GM18502 (cell line): ENCODE measurements around the gene CACNA2D3.

Experiments
- ATAC-seq: cut with Tn5 transposase; IDR thresholded peaks from one replicate; pipeline ENCODE4 v1.9.1; 2021; ENCODE audit warnings: mild to moderate bottlenecking; ENCODE audit not compliant: unreplicated experiment, poor library complexity

The CACNA2D3 gene

DNA sequence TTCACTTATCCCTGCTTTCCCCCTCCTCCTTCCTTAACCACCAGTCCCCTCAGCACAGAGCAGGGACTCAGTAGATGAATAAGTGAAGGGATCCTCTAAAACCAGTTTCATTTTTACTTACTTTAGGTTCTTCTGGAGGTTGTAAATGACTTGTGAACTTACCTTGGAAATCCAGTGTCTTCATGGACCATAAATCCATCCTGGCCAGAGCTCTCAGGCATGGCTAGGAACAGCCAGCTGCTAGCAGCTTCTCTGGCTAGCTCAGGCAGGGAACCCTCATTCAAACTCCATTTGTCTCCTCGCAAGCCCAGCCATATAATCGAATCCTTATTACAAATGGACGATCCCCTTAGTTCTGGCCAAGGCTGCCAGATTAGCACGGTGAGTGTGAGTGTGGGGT, 727.0 kb downstream of the CACNA2D3 start:
- ATAC-seq, result no peak

DNA sequence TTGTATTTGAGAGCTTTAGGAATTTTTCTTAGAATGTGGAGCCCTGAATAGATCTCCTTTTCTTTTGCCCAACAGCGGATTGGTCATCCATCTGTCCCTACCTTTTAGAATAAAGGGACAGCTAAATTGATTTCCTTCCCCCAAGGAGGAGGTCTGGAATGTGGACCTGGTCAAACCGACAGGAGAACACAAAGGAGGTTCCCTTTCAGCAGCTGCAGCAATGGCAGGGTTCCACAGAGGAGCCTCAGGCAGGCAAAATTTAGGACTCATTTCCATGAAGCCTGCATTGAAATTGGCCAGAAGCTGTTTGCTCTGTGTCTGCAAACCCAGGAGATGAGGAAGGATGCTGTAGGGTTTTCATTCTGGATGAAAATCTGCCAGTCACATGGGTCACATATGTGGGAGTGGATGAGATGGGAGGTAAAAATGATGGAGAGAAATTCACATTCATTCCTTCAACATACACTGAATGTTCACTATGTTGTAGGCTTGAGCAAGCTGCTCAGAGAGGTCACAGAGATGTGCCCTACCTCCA, 728.2 kb downstream of the CACNA2D3 start:
- no peak for ATAC-seq

DNA sequence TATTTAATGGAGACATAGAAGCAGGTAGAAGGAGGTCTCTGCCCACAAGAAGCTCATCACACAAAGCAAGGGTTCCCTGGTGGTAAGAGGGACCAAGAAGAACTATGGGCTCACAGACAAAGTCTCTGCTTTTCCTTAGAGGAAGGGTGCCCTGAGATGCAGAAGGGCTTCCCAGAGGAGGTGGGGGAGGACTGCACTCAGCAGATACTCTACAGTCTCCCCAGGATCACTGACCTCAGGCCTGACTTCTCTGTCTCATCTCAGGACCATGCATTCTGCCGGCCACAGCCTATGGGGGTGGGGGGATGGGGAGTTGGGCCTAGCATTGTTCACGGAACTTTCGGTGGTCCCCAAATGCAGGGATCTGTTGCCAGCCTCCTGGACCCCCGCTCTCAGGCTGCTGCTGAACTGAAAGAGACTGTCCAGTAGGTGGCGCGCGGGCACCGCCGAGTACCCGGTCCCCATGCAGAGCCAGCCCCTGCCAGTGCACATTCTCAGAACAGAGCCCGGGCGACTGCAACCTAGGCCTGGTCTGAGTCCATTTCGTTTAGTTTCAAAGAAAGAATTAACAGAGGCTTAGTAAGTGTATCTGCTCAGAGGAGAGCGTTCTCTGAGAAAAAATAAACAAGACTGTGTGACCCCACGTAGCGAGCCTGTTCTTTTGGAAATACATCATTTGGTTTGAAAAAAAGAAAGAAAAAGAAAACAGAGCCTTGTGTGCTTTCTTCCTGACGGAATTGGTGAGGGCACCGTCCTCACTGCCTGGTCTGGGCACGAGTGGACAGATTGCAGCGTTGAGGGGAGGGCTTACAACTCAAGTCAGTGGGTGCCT, 731.4 kb downstream of the CACNA2D3 start:
- peak; percentile 69 for ATAC-seq

DNA sequence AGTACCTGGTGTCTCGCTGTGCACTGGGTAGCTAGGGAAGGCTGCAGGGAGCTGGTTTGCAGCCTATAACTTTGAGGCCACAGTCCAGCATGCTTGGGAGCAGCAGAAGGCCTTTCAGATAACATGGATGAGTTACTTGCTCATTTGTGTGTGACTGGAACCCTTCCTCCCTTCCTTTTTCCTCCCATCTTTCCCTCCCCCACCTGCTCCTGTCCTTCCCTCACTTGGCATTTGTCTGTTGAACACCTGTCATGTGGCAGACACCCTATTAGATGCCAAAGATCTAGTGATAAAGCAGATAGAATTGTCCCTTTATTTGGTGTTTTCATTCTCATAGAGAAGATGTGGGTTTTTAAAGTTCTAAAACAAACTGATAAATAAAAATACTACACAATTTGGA, 733.9 kb downstream of the CACNA2D3 start:
- ATAC-seq, result no peak

DNA sequence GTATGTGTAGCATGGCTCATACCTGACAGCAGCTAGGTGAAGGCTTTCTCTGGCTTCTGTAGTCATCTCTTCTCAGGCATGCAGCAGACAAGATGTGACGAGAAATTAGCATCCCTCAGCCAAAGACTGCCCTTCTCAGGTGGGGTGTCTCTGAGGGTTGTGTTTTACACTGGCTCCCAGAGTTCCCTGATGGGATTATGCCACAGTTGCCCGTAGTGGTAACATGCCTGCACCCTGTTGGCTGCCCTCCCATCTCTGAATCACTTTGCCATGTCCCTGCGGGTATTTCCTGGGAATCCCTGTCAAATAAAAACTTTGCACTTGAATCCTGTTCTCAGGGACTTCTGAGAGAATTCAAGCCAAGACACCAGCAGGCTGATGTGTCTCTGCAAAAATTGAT, 735.0 kb downstream of the CACNA2D3 start:
- ATAC-seq, result no peak

DNA sequence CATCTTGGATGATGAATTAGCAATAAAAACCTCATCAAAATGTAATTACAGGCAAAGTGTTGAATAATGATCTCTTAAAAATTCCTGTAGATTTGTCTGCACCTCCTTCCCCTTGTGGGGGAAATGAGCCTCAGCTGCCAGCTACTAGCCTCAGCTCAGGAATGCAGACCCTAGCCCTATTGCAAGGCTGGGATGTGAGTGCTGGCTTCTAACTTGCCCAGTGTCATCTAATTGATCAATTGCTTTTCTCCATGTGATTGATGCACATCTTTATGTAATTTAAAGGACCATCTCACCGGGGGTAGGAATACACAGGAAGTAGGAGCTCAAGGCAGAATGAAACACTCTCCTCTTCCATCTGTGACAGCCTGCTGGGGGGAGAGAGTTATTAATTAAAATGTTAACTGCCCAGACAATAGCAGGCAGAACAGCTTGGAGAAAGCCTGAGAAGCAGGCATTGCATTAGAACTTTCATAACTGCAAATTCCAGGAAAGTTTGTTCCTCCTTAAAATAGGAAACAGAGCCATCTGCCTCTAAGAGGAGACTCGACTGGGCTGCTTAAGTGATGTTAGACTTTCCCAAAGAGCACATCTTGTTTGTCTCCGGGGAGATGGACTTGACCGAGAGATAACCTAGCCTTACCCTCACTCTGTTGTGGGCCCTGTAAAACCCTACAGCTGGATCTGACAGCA, 735.9 kb downstream of the CACNA2D3 start:
- ATAC-seq, result no peak

DNA sequence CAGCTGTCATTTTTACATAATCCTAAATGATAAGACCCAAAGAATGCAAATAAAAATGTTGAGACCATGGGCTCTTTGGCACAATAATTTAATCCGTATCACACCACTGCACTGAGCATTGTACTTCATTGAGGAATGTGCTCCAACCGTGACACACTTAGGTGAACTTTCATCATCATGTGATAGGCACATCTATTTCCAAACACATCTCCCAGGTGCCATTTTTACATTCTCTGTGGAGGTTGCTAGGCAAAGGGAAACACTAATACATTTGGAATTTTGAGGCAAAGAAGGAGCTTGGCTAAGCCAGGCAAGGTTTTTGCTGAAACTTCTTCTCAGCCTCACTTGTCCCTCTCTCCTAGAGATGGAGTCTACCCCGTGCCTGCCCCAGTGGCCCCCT, 736.8 kb downstream of the CACNA2D3 start:
- no peak for ATAC-seq

DNA sequence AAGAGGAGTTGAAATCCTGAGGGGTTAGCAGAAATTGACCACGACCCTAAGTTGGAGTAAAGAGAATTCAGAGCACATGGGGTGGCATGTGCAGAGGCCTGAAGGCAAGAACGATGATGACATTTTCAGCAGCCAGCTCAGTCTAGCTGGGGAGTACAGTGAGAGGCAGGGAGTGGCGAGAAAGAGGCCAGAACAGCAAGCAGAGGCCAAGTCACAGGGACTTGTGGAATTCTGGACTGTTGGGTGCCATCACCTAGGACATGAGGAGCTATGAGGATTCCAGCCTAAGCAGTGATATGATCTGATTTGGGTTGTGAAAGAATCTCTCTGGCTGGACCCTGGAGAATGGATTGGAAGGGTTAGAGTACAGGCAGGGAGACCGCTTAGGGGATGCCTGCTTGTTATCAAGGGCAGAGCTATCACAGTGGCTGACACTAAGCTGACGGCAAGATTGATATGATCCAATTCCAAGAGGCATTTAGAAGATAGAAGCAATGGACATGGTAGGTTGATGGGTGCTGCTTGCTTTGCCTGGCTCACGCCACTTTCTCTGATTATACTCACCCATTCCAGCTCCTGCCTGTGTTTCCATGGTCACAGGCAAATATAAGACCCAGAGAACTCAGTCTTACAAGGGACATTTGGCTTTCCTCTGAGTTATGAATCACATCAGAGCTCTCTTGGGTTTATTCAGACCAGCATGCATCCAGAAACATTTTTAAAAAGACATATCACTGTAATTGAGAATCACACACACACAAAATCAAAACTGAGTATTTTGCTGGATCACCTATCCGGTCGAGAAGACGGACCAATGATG, 739.1 kb downstream of the CACNA2D3 start:
- ATAC-seq, result no peak

DNA sequence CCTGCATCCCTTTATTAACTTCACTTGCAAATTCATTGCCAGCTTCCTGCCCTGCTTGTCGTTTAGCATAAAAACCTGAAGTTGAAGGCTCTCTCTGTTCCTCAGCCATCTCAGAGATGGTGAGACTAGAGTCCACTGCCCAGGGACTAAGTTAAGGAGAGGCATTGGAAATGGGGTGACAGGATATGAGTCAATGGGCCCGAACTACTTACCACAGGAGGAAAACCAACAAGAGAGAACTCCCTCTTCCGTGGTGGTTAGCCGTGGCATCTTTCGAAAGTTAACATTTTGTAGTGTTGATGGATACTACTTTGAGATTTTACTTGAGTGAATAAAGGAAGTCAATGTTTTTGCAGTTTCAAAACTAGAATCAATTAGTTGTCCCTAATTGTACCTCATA, 740.2 kb downstream of the CACNA2D3 start:
- ATAC-seq, result no peak

DNA sequence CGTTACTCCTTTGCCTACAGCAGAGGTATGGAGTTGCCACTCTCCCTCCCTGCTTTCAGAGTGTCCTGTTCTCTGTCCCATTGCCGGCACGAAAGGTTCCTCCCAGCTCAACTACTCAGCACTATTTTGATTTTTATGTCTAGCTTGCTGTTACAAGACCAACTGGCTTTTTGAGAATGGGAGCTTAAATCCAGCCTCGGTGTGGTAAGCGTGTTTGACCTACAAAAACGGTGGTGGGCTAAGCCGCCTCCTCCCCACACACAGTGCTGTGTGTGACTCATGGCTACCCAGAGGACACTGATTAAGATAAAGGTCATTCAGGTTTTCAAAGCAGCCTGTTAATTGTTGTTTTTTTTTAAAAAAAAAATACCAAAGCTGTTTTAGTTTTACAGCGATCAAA, 741.0 kb downstream of the CACNA2D3 start:
- no peak for ATAC-seq

DNA sequence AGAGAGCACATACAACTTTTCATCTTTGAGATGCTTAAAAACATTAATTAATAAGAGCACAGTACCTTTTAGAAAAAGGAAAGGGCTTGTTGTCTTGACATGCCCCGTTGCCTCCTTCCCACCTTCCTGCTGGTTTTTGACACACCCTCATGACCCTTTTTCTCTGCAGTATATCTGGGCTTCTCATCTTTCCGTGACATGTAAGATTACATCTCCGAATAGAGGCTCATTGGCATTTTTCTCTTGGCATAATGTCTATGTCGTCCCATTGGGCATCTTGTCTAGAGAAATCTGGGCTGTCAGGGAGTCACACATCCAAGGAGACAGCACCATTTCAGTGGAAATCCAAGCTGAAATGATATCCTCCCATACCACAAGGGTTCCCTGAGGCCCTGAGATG, 741.4 kb downstream of the CACNA2D3 start:
- no peak for ATAC-seq

DNA sequence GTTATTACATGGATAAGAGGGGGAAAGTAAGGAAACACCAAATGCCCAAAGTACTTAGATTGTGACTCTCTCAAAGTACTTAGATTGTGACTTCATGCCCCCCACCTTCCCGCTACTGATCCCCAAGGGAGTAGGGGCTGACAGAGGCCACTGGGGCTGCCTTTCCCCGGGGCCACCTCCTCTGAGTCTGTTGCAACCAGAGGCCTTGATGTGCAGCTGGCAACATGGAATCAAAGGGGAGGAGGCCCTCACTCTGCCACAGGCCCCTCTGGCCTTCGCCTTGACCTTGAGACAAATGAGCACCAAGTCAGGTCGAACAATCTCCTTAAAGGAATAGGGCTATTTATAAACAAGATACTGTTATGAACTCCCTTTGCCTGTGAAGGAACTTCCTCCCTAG, 743.0 kb downstream of the CACNA2D3 start:
- ATAC-seq, result no peak

DNA sequence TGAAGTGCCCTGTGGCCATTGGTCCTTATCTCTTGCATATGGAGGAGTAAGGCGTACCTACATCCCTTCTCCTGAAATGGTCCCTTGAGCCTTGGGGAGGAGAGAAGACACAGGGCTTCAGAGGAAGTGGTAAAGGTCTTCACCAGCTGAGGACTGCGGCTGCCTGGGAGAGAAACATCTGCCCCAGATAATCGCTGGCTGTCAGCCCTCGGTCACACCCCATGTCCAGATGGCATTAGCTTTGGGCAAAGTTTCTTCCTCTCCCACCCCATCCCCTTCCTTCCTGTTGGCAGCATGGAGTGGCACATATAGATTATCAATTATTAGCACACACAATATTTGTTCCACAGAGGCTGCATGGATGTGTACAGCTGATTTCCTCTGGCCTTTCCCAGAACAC, 743.9 kb downstream of the CACNA2D3 start:
- no peak for ATAC-seq

DNA sequence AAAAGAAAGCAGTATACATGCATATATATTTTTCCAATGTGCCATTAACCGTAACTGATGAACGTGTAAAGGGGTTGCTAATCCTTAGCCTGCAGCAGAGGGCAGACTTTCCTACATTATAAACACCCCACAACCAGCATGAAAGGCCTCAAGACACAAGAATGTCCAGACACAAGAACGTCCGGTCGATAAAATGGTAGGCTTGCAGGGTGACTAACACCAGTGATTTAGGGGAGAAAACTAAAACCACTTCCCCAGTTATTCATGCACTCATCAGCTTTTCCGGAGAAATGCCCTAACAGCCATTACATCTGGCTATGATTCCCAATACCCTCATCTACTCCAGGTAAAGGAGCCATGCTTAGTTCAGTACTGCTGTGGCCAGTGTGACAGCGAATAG, 748.1 kb downstream of the CACNA2D3 start:
- ATAC-seq, result no peak

DNA sequence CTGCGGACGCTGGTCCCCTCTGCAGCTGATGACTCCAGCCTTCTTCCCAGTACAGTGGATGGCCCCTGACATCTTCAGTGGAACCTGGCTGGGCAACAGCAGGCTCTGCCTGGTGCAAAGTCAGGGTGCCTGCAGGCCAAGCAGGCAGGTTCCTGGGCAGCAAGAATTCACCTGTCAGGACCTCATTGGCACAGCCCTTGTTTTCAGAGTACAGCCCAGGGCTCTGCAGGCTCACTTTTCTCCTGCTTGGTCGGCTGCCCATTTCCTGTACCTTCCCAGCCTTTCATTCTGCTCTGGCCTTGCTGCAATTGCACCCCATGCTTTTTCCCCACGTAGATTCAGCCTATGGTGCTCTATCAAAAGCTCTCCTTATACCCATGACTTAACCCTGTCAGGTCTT, 749.5 kb downstream of the CACNA2D3 start:
- no peak for ATAC-seq

DNA sequence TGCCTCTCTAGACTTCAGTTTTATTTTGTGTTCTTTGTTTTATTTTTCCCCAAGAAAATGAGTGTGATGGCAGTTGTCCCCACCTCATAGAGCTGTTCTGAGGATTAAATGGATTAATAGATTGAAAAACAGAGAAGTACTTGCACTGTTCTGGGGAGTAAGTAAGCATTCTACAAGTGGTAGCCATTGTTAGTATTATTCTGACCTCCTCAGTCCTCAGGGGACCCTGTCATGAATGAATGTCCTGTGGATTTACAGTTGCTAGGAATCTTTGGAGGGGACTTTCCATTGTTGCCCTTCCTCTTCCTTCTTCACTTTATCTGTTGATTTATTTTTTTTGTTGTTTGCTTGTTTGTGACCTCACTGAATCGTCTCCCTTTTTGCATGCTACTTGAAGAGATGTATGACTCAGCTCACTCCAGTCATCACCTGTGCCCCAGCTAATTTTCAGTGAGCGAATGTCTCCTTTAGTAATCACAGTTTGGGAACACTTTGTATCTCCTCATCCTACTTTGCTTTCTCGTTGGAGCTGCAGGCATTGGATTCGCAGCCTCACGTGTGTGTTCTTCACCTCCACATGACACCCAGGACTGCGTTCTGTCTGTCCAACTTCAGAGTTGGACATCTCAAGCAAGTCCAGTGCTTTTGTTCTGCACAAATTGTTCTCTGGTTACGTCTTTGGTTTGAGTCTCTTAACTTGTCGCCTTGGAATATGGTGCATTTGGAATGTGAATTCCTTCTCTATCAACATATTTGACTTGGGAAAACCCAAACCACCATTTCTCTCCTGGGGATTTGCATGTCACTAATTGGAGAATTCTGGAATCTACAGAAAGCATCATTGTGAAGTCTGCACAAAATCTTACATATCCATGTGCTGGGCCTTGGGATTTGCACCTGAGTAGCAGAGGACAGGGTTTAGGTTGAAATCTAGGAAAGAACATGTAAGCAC, 751.0 kb downstream of the CACNA2D3 start:
- no peak for ATAC-seq

DNA sequence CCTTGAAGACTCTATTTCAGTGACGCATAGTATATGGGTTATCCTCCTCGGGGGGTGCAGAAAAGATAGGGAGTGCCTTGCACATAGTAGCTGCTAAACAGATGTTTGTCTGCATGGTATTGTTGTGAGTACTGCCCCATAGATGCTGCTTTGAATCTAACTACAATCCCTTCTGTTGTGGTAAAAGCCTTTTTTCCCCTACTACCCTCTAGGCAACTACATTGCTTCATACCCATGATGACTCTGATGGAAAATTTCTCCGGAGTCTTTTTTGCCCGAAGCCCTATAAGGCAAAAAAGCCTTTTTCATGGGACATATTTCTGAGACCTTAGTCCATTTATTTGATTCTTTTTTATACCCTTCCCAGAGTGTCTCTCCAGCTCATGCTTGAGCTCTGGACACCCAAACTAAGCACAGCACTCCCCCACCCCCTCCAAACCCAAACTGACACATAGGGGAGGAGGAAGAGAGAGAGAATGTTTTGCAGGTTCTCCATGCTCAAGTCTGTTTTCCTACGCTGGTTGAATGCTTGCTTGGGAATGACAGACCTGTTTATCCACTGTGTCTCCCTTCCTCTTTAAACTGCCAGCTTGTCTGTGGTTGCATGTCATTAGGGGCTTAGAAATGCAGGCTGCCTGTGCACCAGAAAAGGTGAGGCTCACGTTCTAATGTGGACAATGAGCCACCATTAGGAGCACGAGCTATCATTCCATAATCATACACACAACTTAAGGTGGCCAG, 752.6 kb downstream of the CACNA2D3 start:
- ATAC-seq, result no peak

DNA sequence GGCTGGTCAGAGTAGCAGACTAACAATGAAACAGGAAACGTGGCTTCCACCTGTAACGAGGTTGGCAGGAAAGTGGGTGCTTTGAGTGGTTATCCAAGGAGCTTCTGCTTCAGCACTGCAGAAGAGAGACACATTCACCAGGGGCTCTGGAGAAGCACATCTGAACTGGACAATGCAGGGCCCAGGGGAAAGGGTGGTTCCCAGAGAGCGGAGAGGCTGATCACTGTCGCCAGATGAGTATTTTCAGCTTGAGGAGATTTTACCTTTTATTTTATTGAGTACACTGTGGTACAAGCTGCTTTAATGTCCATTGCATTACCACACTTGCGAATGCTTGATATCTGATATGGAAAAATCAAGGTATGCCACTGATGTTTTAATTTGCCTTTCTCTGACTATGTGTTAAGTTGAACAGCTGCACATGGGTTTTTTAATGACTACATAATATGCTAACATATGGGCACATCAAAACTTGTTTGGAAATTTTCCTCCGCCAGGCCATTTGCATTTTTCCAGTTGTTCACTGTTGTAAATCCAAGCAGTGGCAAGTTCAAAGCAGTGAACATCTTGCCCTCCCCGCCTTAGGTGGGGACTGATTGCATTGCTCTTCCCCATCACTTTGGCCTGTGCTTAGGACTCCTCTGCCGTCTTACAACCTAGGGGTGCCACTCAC, 753.4 kb downstream of the CACNA2D3 start:
- ATAC-seq, result no peak

DNA sequence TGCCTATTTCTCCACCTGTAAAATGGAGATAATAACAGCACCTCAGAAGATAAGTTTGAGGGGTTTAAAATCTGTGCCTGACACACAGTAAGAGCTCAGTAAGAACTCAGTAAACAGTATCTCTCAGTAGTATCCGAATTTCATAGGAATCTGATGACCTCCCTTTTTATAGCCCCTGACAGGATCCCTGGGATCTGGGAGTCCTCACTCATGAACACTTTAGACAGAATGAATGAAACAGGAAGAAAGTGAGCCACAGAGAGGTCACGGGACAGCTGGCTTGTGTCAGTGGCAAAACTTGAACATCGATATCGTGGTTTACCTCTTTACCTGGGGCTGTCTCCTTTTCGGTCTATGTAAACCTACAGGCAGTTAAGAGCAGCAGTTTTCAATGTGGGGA, 754.3 kb downstream of the CACNA2D3 start:
- ATAC-seq, result no peak
